GM21529 (cell line): Measurements from ENCODE around the gene AREG.

Experiments
- ATAC-seq: cut with Tn5 transposase; IDR thresholded peaks from one replicate; pipeline ENCODE4 v1.9.1; 2021; ENCODE audit not compliant: unreplicated experiment

AREG gene

DNA sequence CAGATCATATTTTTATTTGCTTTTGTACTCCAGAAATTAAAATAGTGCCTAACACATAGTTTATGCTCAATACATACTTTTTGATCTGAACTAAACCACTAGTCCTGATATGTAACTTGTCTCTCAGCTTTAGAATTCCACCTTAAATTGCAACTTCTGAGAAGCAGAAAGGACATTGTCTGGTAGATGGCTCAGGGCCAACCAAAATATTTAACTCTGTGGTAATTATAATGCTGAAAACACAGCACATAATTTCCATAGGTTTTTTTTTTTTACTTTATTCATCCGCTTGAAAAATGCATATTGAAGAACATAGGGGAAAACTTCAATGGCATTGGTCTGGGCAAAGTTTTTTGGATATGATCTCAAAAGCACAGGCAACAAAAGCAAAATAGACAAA lies 59.3 kb downstream of the AREG start:
- ATAC-seq = no peak
